OCI-LY3 (cell line): Measurements from ENCODE around the gene DNAH10.
"Not testable (repeated sequence)": the region's sequence is repeated elsewhere in the genome, so short reads cannot be mapped to it uniquely, and the experiment has no call there.

Experiments
- H2AFZ ChIP-seq: fragments of 200-600, 300-600 bp; shearing (Covaris generic); 2 replicates; pipeline ENCODE4 v1.6.0; 2014; ENCODE audit warnings: antibody characterized with exemption, low read depth, low read length
- H3K27ac ChIP-seq: fragments of 200-600, 300-600 bp; sonication (generic); 2 replicates; pipeline ENCODE4 v1.5.1; 2014; ENCODE audit warnings: mild to moderate bottlenecking, low read length, moderate library complexity, mixed read lengths
- H3K27me3 ChIP-seq: fragments of 200-600, 300-600 bp; sonication (generic); 2 replicates; pipeline ENCODE4 v1.6.1; 2014; ENCODE audit warnings: low read depth, low read length, mixed read lengths
- H3K36me3 ChIP-seq: fragments of 200-600, 300-600 bp; sonication (generic); replicated peaks from 2 replicates; pipeline ENCODE3; 2014; ENCODE audit warnings: low read depth, low read length, mixed read lengths
- H3K4me1 ChIP-seq: fragments of 300-600, 200-600 bp; sonication (generic); 2 replicates; pipeline ENCODE4 v1.6.1; 2014; ENCODE audit warnings: low read length, mixed read lengths
- H3K4me2 ChIP-seq: fragments of 200-600, 300-600 bp; sonication (generic); 2 replicates; pipeline ENCODE4 v1.6.1; 2014; ENCODE audit warnings: low read length, mixed read lengths
- H3K4me3 ChIP-seq: fragments of 300-600, 200-600 bp; sonication (generic); 2 replicates; pipeline ENCODE4 v1.5.1; 2014; ENCODE audit warnings: antibody characterized with exemption, mild to moderate bottlenecking, low read length, moderate library complexity
- H3K79me2 ChIP-seq: fragments of 300-600, 200-600 bp; shearing (Covaris generic); 2 replicates; pipeline ENCODE4 v1.6.1; 2014; ENCODE audit warnings: mild to moderate bottlenecking, low read length, mixed read lengths
- H3K9ac ChIP-seq: fragments of 300-600, 200-600 bp; shearing (Covaris generic); 2 replicates; pipeline ENCODE4 v1.6.0; 2014; ENCODE audit warnings: mild to moderate bottlenecking, low read length, moderate library complexity
- H3K9me3 ChIP-seq: fragments of 200-600, 300-600 bp; shearing (Covaris generic); 2 replicates; pipeline ENCODE4 v1.6.1; 2014; ENCODE audit warnings: low read length, mixed read lengths; ENCODE audit not compliant: insufficient read depth
- H4K20me1 ChIP-seq: fragments of 200-600, 300-600 bp; sonication (generic); 2 replicates; pipeline ENCODE4 v1.6.1; 2016; ENCODE audit warnings: low read length, mixed read lengths; ENCODE audit not compliant: insufficient read depth
- CTCF ChIP-seq: fragments of 200-600, 300-600 bp; sonication (generic); IDR thresholded peaks from 2 replicates; pipeline ENCODE4 v1.5.1; 2014; ENCODE audit warnings: antibody characterized with exemption, low read length, low read depth
- EZH2phosphoT487 ChIP-seq: fragments of 200-600 bp; shearing (Covaris generic); IDR thresholded peaks from 2 replicates; pipeline ENCODE4 v1.6.1; 2018; ENCODE audit warnings: antibody characterized with exemption, mixed run types, low read depth

Gene DNAH10

GRCh38 chr12:123944696-123945095, 182.6 kb downstream of the DNAH10 start:
- Histone ChIP-seq H3K4me2 (no peak overlapping the region), H3K4me1 (no peaks in the 10 kb centered on the region), H3K4me3 (no peak overlapping the region), H3K36me3 (peaks cover 5% of the 10 kb centered on the region), H2AFZ (no peak overlapping the region), H3K9ac (no peak overlapping the region), H3K27me3 (no peaks in the 10 kb centered on the region), H3K9me3 (no peaks in the 10 kb centered on the region), H3K27ac (no peak overlapping the region), H3K79me2 (no peaks in the 10 kb centered on the region), H4K20me1 (no peaks in the 10 kb centered on the region)
- TF ChIP-seq CTCF (no peak), EZH2phosphoT487 (no peak)

GRCh38 chr12:123945287-123946151, 183.4 kb downstream of the DNAH10 start:
- no peaks in the 10 kb centered on the region for H3K4me1 ChIP-seq
- no peak overlapping the region for H2AFZ ChIP-seq
- H3K36me3 ChIP-seq = peaks cover 5% of the 10 kb centered on the region
- H3K9ac ChIP-seq = no peak overlapping the region
- no peaks in the 10 kb centered on the region for H4K20me1 ChIP-seq
- H3K79me2 ChIP-seq = no peaks in the 10 kb centered on the region
- H3K27me3 ChIP-seq = no peaks in the 10 kb centered on the region
- TF ChIP-seq CTCF = no peak
- no peak for TF ChIP-seq EZH2phosphoT487
- no peak overlapping the region for H3K4me3 ChIP-seq
- H3K9me3 ChIP-seq = no peaks in the 10 kb centered on the region
- no peak overlapping the region for H3K27ac ChIP-seq
- H3K4me2 ChIP-seq = no peak overlapping the region

- Histone ChIP-seq H3K79me2 (no peaks in the 10 kb centered on the region), H3K9ac (no peak overlapping the region), H3K27me3 (no peaks in the 10 kb centered on the region), H3K9me3 (no peaks in the 10 kb centered on the region), H4K20me1 (no peaks in the 10 kb centered on the region), H3K36me3 (peaks cover 5% of the 10 kb centered on the region), H2AFZ (no peak overlapping the region), H3K27ac (no peak overlapping the region), H3K4me1 (no peaks in the 10 kb centered on the region), H3K4me2 (no peak overlapping the region), H3K4me3 (no peak overlapping the region)
- TF ChIP-seq EZH2phosphoT487 (no peak), CTCF (no peak)
Observed at GRCh38 chr12:123946152-123946515, 184.0 kb downstream of the DNAH10 start.

- H2AFZ ChIP-seq, H3K79me2 ChIP-seq, H3K9me3 ChIP-seq, H3K27ac ChIP-seq, H3K4me2 ChIP-seq, H3K9ac ChIP-seq, H3K36me3 ChIP-seq, H3K27me3 ChIP-seq, H3K4me1 ChIP-seq, H3K4me3 ChIP-seq, H4K20me1 ChIP-seq: not testable (repeated sequence)
Observed at GRCh38 chr12:123946516-123947505, 184.7 kb downstream of the DNAH10 start.

- not testable (repeated sequence) for H3K4me1 ChIP-seq, H3K9me3 ChIP-seq, H2AFZ ChIP-seq, H3K4me2 ChIP-seq, H4K20me1 ChIP-seq, H3K36me3 ChIP-seq, H3K27ac ChIP-seq, H3K79me2 ChIP-seq, H3K9ac ChIP-seq, H3K4me3 ChIP-seq, H3K27me3 ChIP-seq
Observed at GRCh38 chr12:123947531-123947930, 185.4 kb downstream of the DNAH10 start.
